GM18499 (cell line): ENCODE results near the gene CSK.

ENCODE experiments used
- ATAC-seq: cut with Tn5 transposase; IDR thresholded peaks from one replicate; pipeline ENCODE4 v1.9.1; 2021; ENCODE audit warnings: moderate number of reproducible peaks; ENCODE audit not compliant: insufficient read depth, unreplicated experiment

The CSK gene

DNA sequence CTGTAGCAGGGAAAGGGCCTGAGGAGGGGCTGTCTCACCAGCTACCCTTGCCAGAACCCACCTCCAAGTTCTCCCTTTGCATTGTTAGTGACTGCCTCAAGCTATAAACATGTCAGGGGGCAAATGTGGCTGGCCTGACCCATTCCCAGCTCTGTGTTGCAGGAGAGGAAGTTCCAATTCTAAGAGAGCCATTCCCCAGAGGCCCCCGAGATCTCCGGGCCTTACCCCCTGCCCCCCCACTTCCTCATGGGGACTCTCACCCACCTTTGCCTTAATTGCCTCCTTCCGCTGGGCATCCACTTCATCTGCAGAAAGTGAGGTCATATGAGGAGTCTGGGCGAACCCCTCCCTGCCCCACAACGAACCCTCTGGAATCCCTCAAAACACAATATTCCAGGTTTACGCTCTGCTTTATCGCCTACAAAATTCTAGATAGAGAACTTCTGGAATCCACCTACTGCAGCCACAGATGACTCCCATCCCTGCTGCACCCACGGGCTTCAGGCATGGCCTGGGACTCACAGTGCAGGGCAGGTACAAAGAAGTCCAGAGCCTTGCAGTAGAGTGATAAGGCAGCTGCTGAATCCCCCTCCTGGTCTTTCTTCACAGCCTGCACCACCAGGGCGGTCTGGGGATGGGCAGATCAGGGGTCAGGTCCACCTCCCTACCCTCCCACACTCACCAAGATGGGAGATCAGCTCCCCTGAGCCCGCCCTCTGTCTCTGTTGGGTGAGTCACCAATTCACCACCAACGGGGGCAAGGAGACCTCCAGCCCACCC lies 57.1 kb downstream of the CSK start:
- ATAC-seq, result no peak

DNA sequence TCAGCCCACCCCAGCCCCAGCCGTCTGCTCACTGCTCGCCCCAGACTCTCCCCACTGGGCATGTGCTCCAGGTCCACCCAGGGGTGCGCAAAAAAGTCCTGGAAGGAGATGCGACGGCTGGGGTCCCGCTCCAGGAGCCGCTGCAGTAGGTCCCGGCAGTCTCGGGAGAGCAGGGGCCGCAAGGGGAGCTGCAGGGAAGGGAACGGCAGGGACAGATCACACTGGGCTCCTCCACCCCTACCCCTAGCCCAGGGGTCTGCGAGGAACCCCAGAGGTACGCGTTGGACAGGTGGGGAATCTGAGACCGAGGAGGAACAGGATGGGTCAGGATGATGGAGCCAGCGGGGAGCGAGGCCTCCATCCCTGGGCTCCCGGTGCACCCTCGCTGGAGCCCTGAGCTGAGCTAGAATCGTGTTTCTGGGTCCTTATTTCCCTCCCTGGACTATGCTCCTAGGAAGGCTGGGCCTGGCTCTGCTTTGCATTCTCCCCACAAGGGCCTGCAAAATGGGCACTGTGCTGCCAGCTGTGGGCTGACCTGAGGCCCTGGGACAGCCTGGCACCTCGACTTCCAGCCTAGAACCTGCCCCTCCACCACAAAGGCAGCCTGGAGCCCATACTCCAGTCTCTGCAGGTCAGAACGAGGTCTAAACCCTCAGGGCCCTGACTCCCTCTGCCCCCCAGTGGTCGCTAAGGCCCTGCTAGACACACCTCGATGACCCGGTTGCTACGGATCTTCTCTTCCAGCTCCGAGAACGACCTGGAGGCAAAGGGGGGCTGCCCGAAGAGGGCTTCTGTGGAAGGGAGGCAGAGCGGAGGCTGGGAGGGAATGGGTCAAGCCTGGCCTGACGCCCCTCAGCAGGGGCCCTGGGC lies 57.9 kb downstream of the CSK start:
- ATAC-seq, result no peak

DNA sequence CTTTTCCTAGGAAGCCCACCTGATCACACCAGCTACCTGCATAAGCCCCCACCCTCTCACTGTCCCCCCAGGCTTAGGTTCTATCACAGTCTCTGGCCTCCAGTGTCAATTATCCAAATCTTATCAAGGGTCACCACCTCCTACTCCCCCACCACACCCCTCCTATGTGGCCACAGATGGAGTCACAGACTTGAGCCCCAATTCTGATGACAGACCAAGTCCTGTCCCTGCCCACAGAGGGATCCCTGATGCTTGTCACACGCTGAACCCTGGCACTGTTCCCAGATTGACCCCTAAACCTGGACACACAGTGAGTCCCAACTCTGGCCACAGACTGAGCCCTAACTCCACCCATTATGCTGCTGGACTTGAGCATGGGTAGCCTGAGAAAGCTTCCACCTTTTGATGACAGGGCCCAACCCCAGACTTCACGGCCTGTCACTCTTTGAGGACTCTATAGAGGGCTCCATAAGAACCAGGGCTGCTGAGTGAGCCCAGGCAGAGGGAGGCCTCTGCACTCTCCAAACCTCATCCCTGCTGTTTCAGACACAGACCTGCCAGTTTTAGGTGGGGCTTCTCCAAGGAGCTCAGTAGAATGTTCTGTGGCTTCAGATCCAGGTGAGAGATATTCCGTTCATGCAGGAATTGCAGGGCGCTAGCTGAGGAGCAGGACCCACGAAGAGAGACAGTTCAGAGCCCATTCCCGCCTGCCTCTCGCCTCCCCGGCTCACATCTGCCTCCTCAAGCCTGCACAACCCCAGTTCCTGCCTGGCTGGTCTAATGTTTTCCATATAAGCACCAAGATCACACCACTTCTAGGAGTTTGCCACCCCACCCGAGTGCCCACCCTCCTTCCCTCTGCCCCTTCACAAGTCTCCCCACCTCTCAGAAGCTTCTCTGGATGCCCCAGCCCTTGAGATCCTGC lies 59.2 kb downstream of the CSK start:
- ATAC-seq, result no peak

DNA sequence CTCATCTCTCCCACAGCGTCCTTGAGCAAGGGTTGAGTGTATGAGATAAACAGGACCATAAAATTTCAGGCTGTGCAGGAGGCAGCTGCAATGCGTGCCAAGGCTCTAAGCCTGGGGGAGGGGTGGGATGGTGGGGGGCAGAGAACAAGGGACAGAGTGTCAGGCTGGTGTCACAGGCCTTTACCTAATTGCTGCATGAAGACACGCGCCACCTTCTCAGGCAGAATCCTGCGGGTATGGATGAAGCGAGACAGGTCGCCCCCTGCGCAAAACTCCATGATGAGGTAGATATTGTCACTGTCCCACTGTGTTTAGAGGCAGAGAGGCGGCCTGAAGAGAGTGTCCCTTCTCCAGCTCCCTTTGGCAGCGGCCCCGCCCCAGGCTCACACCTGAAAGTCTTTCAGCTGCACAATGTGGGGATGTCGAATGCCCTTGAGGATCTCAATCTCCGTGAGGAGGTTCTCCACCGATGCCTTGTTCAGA lies 60.1 kb downstream of the CSK start:
- no peak for ATAC-seq

DNA sequence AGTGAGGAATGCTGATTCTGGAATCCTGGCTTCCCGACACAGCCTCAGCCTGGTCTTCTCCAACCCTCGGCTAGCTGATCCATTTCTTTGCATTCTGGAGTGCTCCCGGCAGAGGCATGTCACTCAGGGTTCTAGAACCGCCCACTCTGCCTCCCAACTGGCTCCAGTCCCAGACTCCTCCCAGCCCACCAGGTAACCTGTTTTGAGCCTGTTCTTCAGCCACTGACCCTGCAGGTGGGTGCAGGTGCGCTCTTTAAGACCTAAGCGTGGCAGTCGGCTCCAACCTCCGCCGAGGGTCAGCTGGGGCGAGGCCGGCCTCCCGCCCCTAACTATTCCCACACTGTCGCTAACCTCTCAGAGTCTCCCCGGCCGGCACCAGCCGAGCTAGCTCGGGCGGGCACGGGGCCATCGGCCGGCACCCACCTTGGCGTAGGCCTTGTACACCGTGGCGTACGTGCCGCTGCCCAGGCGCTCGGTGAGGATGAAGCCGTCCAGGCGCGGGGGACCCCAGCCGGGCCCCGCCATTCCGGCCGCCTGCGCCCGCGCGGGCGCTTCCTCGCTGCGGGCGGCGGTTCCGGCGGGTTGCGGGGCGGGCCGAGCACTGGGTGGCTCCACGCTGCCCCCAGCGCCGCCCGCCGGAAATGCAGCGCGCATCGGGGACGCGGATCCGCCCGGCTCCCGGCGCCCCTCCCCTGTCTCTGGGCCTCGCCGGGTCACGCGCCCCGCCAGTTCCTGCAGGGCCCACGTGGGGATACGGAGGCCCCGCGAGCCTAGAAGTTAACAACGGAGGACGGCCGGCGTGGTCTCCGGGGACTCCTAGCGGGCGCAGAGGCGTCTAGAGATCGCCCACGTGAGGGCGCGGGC lies 60.9 kb downstream of the CSK start, which contains the start of gene ULK3:
Gene ULK3 (minus strand): TSS at position 576 of the 864 bp plus-strand sequence. CDS start 51 bp downstream, at position 525.
- ATAC-seq, result no peak

DNA sequence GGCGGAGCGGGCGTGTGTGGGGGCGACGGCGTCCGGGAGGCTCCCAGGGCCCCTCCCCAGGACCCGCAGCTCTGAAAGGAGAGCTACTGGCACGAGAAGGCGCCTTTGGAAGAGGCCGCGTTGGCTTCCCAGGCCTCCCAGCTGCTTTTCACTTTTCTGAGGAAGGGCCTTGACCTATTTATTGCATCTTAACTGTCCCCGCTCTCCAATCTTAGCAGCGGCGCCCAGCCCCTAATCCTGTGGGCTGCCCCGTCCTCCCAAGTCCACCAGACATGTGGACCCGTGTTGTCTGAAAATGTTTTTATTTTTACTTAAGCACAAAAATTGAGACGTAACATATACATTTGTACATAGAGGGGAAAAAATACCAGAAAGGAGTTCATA lies 61.6 kb downstream of the CSK start:
- no peak for ATAC-seq

DNA sequence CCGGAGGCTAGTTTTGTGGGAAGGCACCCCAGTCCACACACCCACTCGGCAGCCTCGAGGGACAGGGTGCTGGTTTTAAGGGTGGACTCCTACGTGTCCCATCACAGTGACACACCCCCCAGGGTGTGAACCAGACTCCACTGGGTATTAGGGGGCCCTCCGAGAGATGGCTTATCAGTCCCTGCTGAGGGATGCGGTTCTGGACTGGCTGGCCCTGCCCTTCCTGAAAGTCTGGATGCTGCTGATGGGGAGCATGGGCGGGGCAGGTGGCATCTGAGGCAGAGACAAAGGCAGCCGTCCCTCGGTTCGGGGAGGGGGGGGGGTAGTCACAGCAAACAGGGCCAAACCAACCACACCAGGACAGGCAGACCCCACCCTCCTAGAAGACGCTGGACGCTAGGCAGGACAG lies 62.0 kb downstream of the CSK start:
- no peak for ATAC-seq

DNA sequence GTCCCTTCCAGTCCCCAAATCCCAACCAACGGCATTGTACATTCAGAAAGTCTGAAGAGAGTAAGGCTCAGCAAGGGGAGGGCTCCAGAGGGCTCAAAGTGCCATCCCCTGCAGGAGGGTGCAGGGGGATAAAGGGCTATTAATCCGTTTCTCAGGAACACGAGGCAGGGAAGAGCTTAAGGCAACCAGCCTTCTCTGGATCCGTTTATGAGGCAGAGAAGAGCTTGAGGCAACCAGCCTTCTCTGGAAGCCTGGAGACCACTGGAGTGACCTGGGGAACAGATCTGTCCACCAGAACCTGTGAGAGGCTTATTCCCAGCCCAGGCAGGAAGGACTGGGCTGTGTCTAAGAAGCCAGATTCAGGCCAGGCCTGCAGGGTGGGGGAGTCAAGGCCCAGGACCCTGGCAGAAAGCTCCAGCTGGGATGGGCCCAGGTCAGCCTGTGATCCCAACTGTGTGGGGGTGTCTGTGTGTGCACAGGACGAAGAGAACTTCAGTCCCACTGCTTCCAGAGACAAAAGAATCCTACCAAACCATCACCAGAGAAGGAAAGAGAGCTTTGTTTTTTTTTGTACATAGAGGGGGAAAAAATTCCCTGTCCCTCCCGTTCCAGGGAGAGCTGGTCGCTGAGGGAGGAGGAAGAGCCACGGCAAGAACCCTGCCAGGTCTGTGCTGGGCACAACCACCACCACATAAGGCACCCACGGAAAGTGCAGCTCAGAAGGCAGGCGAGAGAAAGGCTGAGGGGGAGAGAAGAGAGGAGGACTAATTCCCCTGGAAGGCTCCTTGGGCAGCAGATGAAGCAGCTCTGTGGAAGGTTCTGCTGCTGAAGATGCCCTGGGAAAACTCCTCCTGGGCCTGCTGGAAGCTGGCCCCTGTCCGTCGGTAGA lies 62.7 kb downstream of the CSK start:
- ATAC-seq, result no peak

DNA sequence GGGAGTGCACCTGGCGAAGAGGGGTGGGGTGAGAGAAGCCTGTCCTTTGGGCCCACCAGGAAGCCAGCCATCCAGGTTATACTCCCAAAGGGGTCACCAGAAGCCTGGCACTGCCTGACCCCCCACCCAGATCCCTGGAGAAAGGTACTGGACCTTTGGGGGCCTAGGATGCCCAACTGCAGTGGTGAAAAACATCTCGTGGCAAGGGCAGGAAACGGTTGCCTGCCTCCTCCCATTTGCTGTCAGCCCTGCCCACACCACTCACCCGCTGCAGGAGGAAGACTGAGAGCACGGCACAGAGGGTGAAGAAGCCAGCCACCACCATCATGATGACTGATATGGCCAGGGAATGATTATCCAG lies 63.3 kb downstream of the CSK start:
- no peak for ATAC-seq

DNA sequence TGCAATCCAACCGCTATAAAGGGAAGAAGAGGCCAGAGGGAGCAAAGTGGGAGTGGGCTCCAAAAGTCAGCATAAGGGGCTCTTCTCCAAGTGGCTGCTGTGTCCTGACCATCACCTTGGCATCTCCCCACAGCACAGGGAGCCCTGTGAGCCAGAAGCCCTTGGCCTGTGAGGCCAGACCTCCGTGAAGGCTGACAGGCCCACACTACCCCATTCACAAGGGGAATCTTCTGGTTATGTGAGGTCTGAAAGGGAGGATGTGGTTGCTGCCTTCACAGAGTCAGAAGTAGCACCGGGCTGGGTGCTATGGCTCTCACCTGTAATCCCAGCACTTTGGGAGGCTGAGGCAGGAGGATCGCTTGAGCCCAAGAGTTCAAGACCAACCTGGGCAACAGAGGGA lies 63.7 kb downstream of the CSK start:
- no peak for ATAC-seq

DNA sequence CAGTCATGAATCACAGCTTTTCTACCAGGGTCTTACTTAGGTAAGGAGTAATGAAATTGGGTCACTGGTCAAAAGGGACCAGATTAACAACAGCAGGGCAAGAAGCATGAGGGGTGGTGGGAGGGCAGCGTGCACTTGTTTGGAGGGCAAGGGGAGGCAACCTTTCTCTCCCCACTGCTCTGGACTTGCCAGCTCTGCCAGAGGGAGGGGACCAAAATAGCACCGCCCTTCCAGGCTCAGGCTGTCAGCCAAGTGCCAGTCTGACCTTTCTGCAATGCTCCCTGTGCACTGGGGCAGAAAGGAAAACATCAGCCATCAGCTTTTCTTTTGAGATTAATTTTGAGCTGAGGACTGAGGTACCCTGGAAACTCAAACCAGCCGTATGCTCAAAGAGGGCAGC lies 65.6 kb downstream of the CSK start:
- no peak for ATAC-seq

DNA sequence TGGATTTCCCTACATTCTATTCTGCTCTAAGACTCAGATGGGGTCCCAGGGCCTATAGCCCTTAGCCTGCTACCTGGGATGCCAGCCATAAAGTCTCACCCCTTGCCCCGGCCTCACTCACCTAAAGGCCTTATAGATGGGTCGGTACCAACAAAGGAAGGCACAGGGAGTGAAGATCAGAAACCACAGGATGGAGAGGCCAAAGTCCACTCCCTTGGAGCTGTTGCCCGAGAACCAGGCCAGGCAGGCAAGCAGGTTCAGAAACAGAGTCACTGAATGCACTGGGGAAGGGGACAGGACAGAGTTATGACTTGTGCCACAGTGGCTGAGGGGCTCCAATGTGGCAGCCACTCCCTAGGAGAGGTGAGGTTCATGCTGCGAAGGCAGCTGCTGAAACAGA lies 68.5 kb downstream of the CSK start:
- ATAC-seq, result no peak

DNA sequence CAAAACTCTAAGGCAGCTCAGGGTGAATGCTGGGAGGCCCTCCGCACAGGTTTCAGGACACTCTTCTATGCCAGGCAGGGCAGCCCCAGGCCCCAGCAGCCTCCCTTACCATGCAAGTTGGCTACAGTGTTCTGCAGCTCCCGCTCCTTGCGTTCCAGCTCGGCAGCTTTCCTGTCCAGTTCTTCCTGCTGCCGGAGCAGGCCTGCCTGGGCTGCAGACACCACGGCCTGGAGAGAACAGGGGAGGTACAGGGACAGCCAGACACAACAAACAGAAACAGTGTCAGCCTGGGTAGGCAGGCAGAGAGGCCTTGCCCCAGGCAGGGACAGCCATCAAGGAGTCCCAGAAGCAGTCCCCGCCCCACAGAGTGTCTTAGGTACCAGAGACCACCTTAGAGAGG lies 70.1 kb downstream of the CSK start:
- ATAC-seq, result no peak
